ENCODE measurements around the gene YWHAB. TPM values are rescaled to one million over a fixed set of nuclear protein-coding genes. Genes with fewer than 3 reads are reported as not detected.

YWHAB gene
- total and polyA plus RNA-seq, 10 donors: 85.8 to 237 (median 174) TPM

DNA sequence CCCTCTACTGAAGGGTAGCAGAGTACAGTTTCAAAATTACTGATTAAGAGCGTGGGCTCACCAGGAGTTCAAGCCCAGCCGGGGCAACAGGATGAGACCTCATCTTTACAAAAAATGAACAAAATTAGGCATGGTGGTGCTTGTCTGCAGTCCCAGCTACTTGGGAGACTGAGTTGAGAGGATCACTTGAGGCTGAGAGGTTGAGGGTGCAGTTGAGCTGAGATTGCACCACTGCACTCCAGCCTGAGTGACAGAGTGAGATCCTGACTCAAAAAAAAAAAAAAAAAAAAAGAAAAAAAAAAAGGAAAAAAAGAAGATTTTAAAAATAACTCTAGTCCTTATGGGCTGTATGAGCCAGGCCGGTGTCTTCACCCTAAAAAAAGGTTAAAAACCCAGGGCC, 43.1 kb downstream of the YWHAB start:
- TF ChIP-seq, protein P1, sequence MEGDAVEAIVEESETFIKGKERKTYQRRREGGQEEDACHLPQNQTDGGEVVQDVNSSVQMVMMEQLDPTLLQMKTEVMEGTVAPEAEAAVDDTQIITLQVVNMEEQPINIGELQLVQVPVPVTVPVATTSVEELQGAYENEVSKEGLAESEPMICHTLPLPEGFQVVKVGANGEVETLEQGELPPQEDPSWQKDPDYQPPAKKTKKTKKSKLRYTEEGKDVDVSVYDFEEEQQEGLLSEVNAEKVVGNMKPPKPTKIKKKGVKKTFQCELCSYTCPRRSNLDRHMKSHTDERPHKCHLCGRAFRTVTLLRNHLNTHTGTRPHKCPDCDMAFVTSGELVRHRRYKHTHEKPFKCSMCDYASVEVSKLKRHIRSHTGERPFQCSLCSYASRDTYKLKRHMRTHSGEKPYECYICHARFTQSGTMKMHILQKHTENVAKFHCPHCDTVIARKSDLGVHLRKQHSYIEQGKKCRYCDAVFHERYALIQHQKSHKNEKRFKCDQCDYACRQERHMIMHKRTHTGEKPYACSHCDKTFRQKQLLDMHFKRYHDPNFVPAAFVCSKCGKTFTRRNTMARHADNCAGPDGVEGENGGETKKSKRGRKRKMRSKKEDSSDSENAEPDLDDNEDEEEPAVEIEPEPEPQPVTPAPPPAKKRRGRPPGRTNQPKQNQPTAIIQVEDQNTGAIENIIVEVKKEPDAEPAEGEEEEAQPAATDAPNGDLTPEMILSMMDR (IDR thresholded peaks at IDR 0.05 in 8 of 11, conservative IDR thresholded peaks at IDR 0.05 in 3 of 11): no peak
- no peak for TF ChIP-seq POLR2AphosphoS5 (IDR thresholded peaks at IDR 0.05)
- no peak for TF ChIP-seq POLR2A (IDR thresholded peaks at IDR 0.05)
- no peak overlapping the region for H3K27ac ChIP-seq
- H3K4me3 ChIP-seq: no peak overlapping the region
- no peaks in the 10 kb centered on the region for H3K27me3 ChIP-seq (replicated peaks in 1 of 7)
- peaks cover 0 to 65% (median 15%) of the 10 kb centered on the region in 6 donors for H3K36me3 ChIP-seq
- no peaks in the 10 kb centered on the region for H3K4me1 ChIP-seq
- no peaks in the 10 kb centered on the region for H3K9me3 ChIP-seq
- intact Hi-C loops (cut with DNase I; ENCODE audit: low total_unique reads): no loop called here
- DNase-seq: no peak
- 73 to 83% (median 82%) methylated on average over 3 of the region's 3 CpGs for WGBS, 5 donors

DNA sequence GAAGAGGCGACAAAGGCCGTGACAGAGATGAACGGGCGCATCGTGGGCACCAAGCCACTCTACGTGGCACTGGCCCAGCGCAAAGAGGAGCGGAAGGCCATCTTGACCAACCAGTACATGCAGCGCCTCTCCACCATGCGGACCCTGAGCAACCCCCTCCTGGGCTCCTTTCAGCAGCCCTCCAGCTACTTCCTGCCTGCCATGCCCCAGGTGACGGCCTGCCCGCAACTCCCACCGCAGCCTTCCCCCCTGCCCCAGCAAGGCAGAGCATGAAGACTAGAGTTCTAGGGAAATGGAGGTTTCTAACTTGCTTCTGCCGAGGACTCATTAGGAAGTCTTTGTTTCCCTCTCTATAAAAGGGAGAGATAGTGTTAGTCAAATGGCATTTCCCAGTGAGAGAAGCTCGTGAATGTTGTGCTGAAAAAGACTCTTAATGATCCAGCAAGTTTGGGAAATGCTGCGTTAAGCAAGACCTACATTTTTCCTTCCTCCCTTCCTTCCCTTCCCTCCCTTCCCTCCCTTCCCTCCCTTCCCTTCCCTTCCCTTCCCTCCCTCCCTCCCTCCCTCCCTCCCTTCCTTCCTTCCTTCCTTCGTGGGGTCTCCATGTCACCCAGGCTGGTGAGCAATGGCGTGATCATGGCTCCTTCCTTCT, 45.1 kb downstream of the YWHAB start:
- intact Hi-C loops (cut with DNase I; ENCODE audit: low total_unique reads): no loop called here
- H3K9me3 ChIP-seq: no peaks in the 10 kb centered on the region
- TF ChIP-seq POLR2AphosphoS5 (IDR thresholded peaks at IDR 0.05) (no peak), POLR2A (IDR thresholded peaks at IDR 0.05) (no peak)
- TF ChIP-seq, protein P1 (IDR thresholded peaks at IDR 0.05 in 8 of 11, conservative IDR thresholded peaks at IDR 0.05 in 3 of 11): no peak
- peaks cover 0 to 72% (median 12%) of the 10 kb centered on the region in 6 donors for H3K36me3 ChIP-seq
- 90 to 91% (median 90%) methylated on average over 17 to 18 of the region's 18 CpGs for WGBS, 5 donors
- no peaks in the 10 kb centered on the region for H3K4me1 ChIP-seq
- no peak overlapping the region for H3K27ac ChIP-seq
- H3K27me3 ChIP-seq (replicated peaks in 1 of 7): no peaks in the 10 kb centered on the region
- H3K4me3 ChIP-seq: no peak overlapping the region
- no peak for DNase-seq

GRCh38 chr20:44931911-44932310, 46.4 kb downstream of the YWHAB start:
- 74 to 89% (median 81%) methylated on average over 2 to 3 of the region's 3 CpGs for WGBS, 5 donors
- intact Hi-C loops (cut with DNase I; ENCODE audit: low total_unique reads): no loop called here
- DNase-seq: no peak
- no peaks in the 10 kb centered on the region for H3K27me3 ChIP-seq (replicated peaks in 1 of 7)
- no peak overlapping the region for H3K27ac ChIP-seq
- no peak for TF ChIP-seq POLR2AphosphoS5 (IDR thresholded peaks at IDR 0.05)
- TF ChIP-seq, protein P1 (IDR thresholded peaks at IDR 0.05 in 8 of 11, conservative IDR thresholded peaks at IDR 0.05 in 3 of 11): no peak
- no peak for TF ChIP-seq POLR2A (IDR thresholded peaks at IDR 0.05)
- H3K9me3 ChIP-seq: no peaks in the 10 kb centered on the region
- no peak overlapping the region for H3K4me3 ChIP-seq
- H3K36me3 ChIP-seq: peaks cover 0 to 74% (median 17%) of the 10 kb centered on the region in 6 donors
- no peaks in the 10 kb centered on the region for H3K4me1 ChIP-seq

GRCh38 chr20:44932916-44933315, 47.4 kb downstream of the YWHAB start:
- TF ChIP-seq POLR2A (IDR thresholded peaks at IDR 0.05) (no peak), POLR2AphosphoS5 (IDR thresholded peaks at IDR 0.05) (no peak)
- TF ChIP-seq, protein P1 (IDR thresholded peaks at IDR 0.05 in 8 of 11, conservative IDR thresholded peaks at IDR 0.05 in 3 of 11): no peak
- H3K9me3 ChIP-seq: no peaks in the 10 kb centered on the region
- no peak overlapping the region for H3K27ac ChIP-seq
- intact Hi-C loops (cut with DNase I; ENCODE audit: low total_unique reads): no loop called here
- 95 to 98% (median 97%) methylated on average over 8 of the region's 8 CpGs for WGBS, 5 donors
- H3K4me3 ChIP-seq: no peak overlapping the region
- no peak for DNase-seq
- peaks cover 0 to 84% (median 20%) of the 10 kb centered on the region in 6 donors for H3K36me3 ChIP-seq
- no peaks in the 10 kb centered on the region for H3K4me1 ChIP-seq
- no peaks in the 10 kb centered on the region for H3K27me3 ChIP-seq (replicated peaks in 1 of 7)

Measured in spleen (tissue), 11 donors.